Stimulated activated CD8-positive, alpha-beta memory T cell treated with anti-CD3 and anti-CD28 coated beads, Interleukin-12 subunit alpha, Interleukin-12 subunit beta, amount 100 ng/mL, for 4 hours (primary cell): ENCODE measurements around the gene NFRKB.

Experiments used
- DNase-seq: peaks from one replicate; pipeline ENCODE4 v3.0.0-alpha.2; 2020; ENCODE audit warnings: low read depth

The NFRKB gene

GRCh38 chr11:129895126-129896041 is at the start of gene NFRKB:
Gene NFRKB (minus strand): TSS chr11:129895578. CDS start chr11:129892849, 2,729 bp downstream.
- peak; percentile 83 for DNase-seq

DNA sequence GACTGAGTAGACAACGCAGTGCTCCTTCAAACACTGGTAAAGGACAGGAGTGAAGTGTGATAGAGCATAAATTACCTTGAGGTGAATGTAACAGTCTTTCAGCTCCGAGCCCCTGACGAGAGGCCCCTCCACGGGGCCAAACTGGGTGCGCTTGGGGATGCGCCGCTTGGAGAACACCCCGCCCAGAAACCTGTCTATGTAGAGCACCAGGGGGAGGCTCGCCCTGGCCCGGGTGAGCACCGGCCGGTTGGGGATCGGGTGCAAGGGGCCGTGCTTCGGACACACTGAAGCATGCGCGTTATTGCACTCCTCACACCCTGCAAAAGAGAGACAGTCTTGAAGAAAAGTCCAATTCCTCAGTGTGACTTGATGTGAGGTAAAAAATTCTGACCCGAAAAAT is 49.3 kb upstream of the NFRKB start:
- DNase-seq = no peak

DNA sequence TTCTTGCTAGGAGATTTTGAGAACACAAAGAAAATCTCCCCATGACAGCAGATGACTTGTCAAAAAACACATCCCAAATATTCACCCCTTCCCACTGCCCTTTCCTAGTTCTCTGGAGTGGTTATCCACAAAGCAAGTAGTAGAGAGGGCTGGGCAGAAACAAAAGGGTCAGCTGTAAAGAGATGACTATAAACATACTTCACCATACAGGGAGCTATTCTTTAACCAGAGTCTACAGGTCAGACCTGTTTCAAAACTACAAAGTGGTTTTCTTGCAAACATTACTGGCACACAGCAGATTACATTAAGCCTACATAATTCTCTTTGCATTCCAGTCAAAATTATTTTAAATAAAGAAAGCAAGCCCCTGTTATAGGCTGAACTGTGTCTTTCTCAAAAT is 47.7 kb upstream of the NFRKB start:
- no peak for DNase-seq

DNA sequence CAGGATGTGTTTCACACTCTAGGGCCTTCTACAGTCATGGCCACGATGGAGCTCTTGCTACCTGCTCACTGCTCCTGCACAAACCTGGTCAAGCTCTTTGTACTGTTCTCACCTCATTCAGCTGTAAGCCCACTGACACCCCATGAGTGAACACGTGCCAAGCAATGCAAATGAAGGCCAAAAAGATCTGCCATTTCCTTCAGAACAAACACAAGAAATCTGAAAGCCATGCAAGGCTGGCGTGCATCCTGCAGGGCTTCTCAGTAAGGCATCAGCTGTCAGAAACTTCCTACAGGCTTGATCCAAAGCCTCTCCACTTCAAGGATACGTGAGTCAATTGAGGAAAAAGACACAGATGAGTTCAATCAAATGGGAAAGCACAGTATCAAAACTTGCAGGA is 44.1 kb upstream of the NFRKB start:
- no peak for DNase-seq

GRCh38 chr11:129938764-129939163 is 43.4 kb upstream of the NFRKB start:
- DNase-seq = no peak

DNA sequence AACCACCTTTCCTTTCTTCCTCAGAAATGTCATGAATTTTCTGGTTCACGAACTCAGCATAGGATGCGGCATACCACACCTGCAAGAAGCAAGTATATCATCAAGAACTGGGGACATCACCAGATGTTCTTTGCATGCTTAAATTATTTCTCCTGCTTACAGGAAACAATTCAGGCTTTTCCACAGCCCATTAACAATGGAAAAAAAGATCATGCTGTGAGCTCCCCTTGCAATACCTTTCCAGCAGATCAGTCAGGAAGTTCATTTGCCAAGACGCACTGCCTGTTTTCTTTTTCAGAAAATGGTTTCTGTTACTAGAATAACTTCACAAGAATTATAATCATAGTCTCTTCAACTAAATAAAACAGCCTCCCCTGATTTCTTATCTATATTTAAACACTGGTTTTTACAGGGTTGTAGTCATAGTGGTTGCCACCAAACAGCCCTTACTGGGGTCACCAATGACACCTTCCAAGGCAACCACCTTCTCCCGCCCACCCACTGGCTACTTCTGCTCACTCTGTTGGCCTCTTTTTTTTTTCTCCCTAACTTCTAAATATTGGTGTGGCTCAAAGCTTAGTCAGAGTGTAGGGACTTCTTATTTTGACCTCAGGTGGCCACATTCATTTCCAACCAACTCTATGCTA is 42.3 kb upstream of the NFRKB start:
- no peak for DNase-seq

DNA sequence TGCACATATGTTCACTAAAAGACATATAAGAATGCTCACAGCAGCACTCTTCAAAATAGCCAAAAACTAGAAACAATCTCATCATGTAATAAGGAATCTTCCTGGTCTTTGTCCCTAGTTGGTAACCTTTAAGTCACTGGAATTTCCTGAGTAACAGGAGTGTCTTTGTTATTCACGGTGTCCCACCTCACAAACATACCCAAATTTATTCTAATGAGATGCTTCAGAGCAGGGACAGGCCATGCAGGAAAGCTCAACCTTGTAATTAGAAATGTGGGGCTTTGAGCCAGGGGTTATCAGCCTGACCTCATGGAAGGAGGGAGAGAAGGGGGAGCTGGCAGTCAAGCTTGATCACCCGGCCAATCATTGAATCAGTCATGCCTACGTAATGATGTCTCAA is 40.3 kb upstream of the NFRKB start:
- DNase-seq = no peak

DNA sequence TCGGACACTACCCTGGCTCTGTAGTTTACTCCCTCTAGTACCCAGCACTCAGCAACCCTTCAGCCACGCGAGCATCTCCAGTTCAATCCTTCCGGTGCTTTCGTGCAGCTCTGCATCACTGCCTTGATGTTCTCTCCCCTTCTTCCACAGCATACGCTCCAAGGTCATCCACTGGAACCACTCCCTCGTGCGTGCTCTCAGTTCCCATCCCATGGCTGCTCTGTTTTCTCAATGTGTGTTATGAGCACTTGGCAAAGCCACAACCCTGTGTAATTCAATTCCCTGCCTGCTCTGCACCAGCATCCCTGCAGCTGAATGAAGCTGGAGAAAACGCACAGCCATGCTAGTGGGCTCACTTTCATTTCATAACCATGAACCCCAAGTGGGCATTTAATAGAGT is 38.5 kb upstream of the NFRKB start:
- no peak for DNase-seq

- DNase-seq = no peak
Observed at GRCh38 chr11:129933262-129933661, 37.9 kb upstream of the NFRKB start.

DNA sequence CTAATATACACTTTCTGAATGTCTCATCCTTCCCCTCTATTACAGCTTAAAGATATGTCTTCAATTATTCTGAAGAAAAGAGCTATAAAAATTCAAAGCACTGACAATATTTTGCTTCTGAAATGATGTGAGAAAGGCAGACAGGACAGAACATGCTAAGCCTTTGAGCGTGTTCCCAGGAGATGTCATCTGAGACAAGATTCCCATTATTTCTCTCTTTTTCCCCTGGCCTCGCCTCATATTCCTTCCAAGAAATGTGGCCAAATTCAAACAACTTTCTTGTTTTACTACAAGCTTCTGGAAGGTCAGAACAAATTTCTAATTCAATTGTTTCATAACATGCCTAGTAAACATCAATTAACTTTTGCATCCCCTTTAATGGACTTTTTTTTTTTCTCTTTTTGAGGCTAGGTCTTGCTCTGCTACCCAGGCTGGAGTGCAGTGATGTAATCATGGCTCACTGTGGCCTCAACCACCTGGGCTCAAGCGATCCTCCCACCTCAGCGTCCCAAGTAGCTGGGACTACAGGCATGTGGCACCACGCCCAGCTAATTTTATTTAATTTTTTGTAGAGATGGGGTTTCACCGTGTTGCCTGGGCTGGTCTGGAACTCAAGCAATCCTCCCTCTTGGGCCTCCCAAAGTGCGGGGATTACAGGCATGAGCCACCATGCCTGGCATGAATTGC is 37.1 kb upstream of the NFRKB start:
- no peak for DNase-seq

DNA sequence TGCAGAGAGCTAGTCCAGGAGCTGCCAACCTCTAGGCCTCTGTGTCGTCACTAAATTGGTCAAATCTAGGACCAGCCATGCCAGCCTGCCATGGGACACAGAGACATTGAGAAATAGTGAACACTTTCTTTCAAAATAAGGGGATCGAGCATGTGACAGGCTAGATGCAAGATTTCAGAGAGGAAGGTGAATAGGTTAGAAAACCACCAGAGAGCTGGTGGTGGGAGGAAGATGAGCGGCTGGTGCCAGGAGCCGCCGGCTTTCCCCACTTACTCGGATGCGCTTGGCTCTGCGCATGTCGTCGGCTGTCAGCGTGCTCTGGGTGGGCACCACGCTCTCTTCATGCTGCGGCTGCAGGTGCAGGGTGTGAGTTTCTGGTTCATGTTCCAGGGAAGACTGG is 35.4 kb upstream of the NFRKB start:
- DNase-seq = no peak

- DNase-seq = no peak
Observed at GRCh38 chr11:129930296-129930695, 34.9 kb upstream of the NFRKB start.

DNA sequence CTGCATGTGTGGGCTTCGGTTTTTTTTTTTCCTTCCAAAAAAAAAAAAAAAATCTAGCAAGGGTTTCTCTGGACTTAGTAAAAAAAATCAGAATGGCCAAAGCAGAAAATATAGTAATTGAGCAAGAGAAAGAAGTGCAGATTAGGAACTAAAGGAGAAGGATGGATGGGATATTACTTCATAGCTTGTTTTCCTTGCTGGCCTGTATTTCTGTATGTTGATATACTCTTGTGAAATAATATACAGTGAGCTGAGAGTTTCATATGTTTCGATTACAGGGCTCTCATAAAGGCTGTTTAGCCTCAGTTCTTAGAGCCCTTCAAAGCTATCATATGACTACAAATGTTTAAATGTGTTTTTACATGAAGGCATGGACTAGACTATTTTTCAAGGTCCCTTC is 34.3 kb upstream of the NFRKB start:
- DNase-seq = no peak

- no peak for DNase-seq
Observed at GRCh38 chr11:129928923-129929692, 33.7 kb upstream of the NFRKB start.

GRCh38 chr11:129922674-129923073 is 27.3 kb upstream of the NFRKB start:
- no peak for DNase-seq

GRCh38 chr11:129918361-129918760 is 23.0 kb upstream of the NFRKB start:
- DNase-seq = no peak

DNA sequence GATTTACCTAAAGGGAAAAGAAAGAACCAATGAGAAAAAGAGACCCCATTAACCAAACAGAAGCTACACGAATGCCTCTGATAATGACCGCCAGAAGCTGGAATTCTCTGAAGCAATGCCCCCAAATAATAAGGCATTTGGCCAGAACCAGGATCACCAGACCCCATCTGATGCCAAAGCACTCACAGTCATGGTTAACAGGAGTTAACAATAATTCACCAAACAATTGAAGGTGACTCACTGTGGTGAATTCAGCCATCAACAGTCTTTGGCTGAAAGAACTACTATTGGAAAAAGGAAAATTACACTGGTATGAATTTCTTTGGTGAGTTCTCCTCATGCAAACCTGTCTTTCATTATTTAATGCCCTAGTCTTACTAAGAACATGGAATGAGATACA is 21.9 kb upstream of the NFRKB start:
- no peak for DNase-seq

DNA sequence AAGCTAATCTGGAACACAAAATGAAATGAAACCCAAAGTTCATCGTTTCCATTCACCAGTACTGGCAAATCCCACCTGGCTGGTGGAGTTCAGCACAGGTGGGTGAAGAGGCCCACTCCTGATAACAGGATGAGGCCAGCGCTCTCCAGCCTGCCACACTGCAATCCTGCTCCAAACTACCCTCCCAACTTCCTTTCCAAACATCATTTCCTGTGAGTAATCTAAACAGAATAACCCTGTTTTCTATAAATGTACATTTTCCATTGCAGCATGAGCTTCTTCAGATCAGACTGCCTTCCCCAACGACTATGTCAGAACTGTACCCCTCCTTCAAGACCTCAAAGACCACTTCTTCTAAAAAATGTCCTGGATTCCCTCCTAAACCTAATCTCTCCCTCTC is 15.9 kb upstream of the NFRKB start:
- no peak for DNase-seq

- no peak for DNase-seq
Observed at GRCh38 chr11:129910360-129910759, 15.0 kb upstream of the NFRKB start.

DNA sequence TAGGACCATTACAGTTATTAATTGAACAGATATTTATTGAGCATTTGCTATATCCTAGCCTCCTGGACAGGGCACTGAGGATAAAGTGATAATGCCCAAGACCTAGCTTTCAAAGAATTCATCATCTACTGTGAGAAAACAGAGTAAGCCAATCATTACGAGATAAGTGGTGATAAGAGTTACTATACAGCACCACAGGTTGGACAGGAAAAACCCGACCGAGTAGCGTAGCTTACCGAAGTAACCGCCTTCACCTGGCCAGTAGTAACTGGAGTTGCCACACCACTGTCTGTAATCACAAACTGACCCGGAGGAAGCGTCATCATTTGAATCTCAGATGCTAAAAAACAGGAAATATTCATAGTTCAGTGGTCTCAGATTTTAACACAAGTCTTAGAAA is 10.0 kb upstream of the NFRKB start:
- DNase-seq = no peak

GRCh38 chr11:129896062-129896461 is 684 bp upstream of the NFRKB start:
- no peak for DNase-seq
